ENCODE results near the gene HECTD2.
"Not testable (repeated sequence)": the region's sequence is repeated elsewhere in the genome, so short reads cannot be mapped to it uniquely, and the experiment has no call there.

HECTD2 gene

DNA sequence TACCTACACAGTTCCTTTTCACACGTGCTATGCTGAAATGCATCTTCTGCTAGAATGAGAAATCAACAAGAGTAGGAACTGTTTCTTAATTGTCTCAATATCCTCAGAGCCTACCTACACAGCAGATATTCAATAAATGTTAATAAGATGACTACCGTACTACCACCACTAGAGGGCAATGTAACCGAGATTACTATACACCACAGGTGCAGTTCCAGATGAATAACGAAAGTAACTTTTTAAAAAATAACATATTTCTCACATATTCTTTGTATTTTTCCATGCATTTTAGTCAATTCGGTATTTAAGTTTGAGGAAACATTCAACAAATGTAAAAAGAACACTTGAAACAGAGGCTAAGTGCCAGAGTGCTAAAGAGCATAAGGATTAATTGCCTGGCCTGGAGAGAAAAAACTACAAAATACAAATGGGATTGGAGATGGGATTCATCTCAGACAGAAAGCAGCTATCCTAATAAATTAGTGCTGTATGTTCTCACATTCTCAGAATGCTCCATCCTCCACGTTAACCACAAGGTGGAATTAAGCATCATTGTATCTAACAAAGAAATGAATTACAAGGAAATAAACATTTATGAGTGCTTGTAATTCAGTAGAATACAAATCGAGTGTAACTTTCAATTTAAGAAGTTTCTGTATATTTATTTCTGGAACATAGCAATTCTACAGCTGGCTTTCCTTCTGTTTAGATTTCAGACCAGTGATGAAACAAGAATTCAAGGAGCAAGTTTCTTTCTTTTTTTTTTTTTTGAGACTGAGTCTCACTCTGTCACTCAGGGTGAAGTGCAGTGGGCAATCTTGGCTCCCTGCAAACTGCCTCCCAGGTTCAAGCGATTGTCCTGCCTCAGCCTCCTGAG, 20.3 kb upstream of the HECTD2 start:
- no peak overlapping the region for H3K4me3 ChIP-seq
- H3K4me1 ChIP-seq: no peaks in the 10 kb centered on the region
- H3K27me3 ChIP-seq (ENCODE audit: low read depth): peaks cover 29% of the 10 kb centered on the region
- H3K36me3 ChIP-seq (replicated peaks): no peaks in the 10 kb centered on the region
- peak in 1 of 2 experiments; percentile 52 for DNase-seq (ENCODE audit: low spot score in 2 of 2)
- H3K9me3 ChIP-seq: no peaks in the 10 kb centered on the region
- in situ Hi-C loops (cut with MboI; ENCODE audit: low sequenced_read_pairs): loop anchor here (25.0 kb wide), 1 partner anchor 522 kb away; the partner anchor contains the start of genes BTAF1 and FGFBP3

DNA sequence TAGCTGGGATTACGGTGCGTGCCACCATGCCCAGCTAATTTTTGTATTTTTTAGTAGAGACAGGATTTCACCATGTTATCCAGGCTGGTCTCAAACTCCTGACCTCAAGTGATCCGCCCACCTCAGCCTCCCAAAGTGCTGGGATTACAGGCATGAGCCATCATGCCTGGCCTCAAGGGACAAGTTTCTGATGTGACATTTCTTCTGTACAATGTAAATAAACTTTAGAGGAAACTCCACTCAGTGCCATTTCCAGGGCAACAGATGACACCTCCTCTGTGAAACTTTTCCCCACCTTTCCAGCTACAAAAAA, 19.7 kb upstream of the HECTD2 start:
- in situ Hi-C loops (cut with MboI; ENCODE audit: low sequenced_read_pairs): loop anchor here (25.0 kb wide), 1 partner anchor 522 kb away; the partner anchor contains the start of genes BTAF1 and FGFBP3
- not testable (repeated sequence) for H3K9me3 ChIP-seq; H3K4me1 ChIP-seq; H3K36me3 ChIP-seq (replicated peaks); H3K4me3 ChIP-seq; DNase-seq (ENCODE audit: low spot score in 2 of 2)
- H3K27me3 ChIP-seq (ENCODE audit: low read depth): peaks cover 26% of the 10 kb centered on the region

DNA sequence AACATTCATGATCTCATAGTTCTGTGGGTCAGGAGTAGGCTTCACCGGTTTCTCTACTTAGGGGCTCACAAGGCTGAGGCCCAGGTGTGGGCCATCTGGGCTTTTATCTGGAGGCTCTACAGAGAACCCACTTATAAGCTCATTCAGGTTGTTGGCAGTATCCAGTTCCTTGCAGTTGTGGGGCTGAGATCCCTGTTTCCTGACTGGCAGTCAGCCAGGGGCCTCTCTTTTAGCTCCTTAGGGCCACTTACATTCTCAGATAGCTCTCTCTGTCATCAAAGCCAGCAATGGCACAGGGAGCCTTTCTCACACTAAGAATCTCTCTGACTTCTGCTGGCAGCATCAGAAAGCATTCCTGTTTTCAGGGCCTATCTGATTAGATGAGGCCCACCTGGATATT, 18.2 kb upstream of the HECTD2 start:
- no peak for DNase-seq (ENCODE audit: low spot score in 2 of 2)
- in situ Hi-C loops (cut with MboI; ENCODE audit: low sequenced_read_pairs): loop anchor here (25.0 kb wide), 1 partner anchor 520 kb away; the partner anchor contains the start of genes BTAF1 and FGFBP3
- no peak overlapping the region for H3K4me3 ChIP-seq
- H3K27me3 ChIP-seq (ENCODE audit: low read depth): peaks cover 12% of the 10 kb centered on the region
- no peaks in the 10 kb centered on the region for H3K9me3 ChIP-seq
- no peaks in the 10 kb centered on the region for H3K36me3 ChIP-seq (replicated peaks)
- H3K4me1 ChIP-seq: no peaks in the 10 kb centered on the region

DNA sequence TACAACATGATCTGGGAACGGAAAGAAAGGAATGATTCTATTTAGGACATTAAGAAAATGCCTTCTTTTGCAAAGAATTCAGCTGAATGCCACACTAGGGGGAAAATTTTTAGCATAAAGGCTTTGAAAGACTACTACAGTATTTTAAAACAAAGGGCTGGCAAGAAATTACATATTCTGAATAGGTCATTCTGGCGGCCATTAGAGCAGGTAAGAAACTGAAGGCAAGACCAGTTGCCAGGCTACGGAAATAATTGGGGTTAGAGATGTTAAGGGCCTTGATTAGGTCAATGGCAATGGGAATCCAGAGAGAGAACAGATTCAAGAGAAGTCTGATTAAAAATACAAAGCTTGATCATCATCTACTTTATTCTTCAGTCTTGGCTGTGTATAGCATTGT, 3.8 kb upstream of the HECTD2 start:
- in situ Hi-C loops (cut with MboI; ENCODE audit: low sequenced_read_pairs): no loop called here
- H3K27me3 ChIP-seq (ENCODE audit: low read depth): no peaks in the 10 kb centered on the region
- H3K36me3 ChIP-seq (replicated peaks): no peaks in the 10 kb centered on the region
- H3K4me3 ChIP-seq: no peak overlapping the region
- H3K4me1 ChIP-seq: peaks cover 8% of the 10 kb centered on the region
- DNase-seq (ENCODE audit: low spot score in 2 of 2): no peak
- no peaks in the 10 kb centered on the region for H3K9me3 ChIP-seq

DNA sequence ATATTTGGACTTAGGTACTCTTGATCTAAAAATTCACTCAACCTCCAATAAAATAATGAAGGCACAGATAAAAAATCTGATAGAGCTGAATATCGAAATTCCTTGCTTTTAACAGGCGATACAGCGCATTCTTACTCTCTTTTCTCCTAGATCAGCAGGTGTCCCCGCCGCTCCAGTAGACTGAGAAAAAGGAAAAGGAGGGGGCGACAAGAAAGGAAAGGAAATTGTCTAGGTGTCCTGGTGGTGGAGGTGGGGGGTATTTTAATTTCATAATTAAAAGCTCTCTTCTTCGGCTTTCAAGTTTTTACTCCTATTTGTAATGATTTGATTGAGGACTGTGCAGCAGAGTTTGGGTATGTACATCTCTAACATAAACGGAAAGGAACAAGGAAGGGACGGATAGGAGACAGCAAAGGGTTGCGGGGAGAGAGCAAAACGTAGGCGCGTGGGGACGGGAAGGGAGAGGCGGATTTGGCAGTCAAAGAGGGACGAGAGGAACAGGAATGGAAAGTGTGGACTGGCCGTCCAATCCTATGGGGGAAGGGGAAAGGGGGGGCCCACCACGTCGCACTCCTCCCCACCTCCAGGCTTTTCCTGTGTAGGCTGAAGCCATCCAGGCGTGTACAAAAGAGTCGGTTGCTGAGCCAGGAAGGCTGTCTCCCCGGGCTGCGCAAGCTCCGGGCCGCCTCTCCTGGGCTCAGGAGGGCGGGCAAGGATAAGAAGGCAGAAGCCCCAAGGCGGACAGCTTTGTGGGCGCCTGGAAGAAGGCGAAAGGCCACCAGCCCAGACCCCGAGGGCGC, 875 bp upstream of the HECTD2 start:
- no peak for DNase-seq (ENCODE audit: low spot score in 2 of 2)
- no peaks in the 10 kb centered on the region for H3K27me3 ChIP-seq (ENCODE audit: low read depth)
- in situ Hi-C loops (cut with MboI; ENCODE audit: low sequenced_read_pairs): no loop called here
- peaks cover 32% of the 10 kb centered on the region for H3K4me1 ChIP-seq
- peak overlapping the region; percentile 47 for H3K4me3 ChIP-seq
- no peaks in the 10 kb centered on the region for H3K9me3 ChIP-seq
- H3K36me3 ChIP-seq (replicated peaks): no peaks in the 10 kb centered on the region

DNA sequence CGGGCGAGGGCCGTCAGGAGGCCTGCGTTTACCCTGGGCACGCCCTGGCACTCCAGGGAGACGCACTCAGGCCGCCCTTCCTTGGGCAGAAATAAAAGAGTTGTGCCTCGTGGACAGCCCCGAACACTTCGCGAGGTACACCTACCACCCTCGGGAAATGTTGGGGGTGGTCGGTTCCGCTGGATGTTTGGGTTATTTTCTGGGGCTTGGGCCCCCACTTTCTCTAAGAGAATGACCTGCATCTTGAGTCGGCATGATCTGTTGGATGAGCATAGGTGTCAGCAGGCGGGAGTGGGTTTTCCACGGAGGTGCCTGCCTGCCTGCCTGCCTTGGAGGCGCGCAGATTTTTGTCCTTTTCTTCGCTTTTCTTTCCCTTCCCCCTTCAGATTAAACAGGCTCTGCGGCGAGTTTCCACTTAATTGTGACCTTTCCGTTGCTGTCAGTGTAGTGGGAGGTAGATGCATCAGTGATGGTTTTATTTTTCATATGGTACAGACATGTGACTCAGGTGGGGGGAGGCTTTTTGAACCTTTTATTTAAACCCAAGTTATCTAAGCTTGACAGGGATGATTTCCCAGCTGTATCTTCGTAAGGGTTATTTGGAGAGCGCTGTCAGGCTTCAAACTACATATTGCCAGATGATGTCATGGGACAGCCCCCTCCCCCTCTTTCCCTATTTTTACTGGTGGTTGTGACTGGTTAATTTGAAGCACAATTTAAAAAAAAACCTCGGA, 661 bp downstream of the HECTD2 start:
- no peaks in the 10 kb centered on the region for H3K36me3 ChIP-seq (replicated peaks)
- no peaks in the 10 kb centered on the region for H3K27me3 ChIP-seq (ENCODE audit: low read depth)
- H3K9me3 ChIP-seq: no peaks in the 10 kb centered on the region
- DNase-seq (ENCODE audit: low spot score in 2 of 2): peak in 1 of 2 experiments; percentile 35
- peaks cover 45% of the 10 kb centered on the region for H3K4me1 ChIP-seq
- peak overlapping the region; percentile 47 for H3K4me3 ChIP-seq
- in situ Hi-C loops (cut with MboI; ENCODE audit: low sequenced_read_pairs): no loop called here

DNA sequence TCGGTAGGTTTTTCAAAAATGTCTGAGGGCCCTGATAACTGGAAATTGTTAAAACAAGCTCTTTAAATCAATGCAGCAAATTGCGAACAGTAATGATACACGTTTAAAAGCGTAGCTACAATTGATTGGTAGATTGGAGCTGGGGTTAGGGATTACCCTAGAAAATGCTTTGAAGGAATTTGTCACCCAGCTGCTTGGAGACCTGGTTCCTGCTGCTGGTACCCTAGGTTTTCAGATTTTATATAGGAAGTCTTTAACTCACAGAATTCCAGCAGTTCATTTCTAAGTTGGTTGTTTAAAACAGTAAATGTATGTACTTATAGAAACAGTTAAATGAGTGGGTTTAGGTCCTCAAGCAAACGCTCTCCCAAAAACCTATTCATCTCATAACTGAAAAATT, 1.5 kb downstream of the HECTD2 start:
- Histone ChIP-seq H3K4me1 (peaks cover 52% of the 10 kb centered on the region), H3K4me3 (peak overlapping the region; percentile 47), H3K9me3 (no peaks in the 10 kb centered on the region), H3K36me3 (replicated peaks) (no peaks in the 10 kb centered on the region), H3K27me3 (ENCODE audit: low read depth) (no peaks in the 10 kb centered on the region)
- DNase-seq (ENCODE audit: low spot score in 2 of 2): peak in 1 of 2 experiments; percentile 39
- in situ Hi-C loops (cut with MboI; ENCODE audit: low sequenced_read_pairs): no loop called here

DNA sequence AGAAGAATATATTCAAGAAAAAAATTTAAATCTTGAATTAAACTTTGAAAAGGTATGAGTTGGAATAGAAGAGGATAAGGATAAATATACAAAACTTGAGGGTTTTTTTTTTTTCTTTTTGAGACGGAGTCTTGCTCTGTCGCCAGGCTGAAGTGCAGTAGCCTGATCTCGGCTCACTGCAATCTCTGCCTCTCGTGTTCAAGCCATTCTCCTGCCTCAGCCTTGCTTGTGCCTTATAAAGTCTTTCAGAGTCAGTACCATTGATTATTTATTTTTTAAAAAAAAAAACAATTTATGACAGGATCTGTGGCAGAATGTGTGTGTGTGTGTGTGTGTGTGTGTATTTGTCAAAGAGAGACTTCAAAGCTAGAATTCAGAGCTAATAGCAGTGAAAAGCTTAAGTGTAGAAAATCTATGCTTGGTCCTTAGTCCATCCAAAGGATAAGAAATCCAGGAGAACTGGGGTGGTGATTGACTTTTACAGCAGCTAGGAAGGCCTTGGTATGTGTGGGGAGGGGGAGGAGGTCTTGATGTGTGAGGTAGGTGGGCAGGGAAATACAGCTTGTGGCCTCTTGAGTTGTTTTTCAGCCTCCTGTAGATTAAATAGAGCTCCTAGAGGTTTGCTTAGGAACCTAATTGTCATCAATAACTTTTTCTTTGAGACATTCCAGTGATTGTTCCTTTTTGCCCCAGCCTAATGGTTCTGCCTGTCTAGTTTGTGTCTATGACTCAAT, 2.4 kb downstream of the HECTD2 start:
- H3K4me1 ChIP-seq: peaks cover 52% of the 10 kb centered on the region
- H3K4me3 ChIP-seq: no peak overlapping the region
- no peak for DNase-seq (ENCODE audit: low spot score in 2 of 2)
- no peaks in the 10 kb centered on the region for H3K27me3 ChIP-seq (ENCODE audit: low read depth)
- H3K36me3 ChIP-seq (replicated peaks): no peaks in the 10 kb centered on the region
- no peaks in the 10 kb centered on the region for H3K9me3 ChIP-seq
- in situ Hi-C loops (cut with MboI; ENCODE audit: low sequenced_read_pairs): no loop called here

DNA sequence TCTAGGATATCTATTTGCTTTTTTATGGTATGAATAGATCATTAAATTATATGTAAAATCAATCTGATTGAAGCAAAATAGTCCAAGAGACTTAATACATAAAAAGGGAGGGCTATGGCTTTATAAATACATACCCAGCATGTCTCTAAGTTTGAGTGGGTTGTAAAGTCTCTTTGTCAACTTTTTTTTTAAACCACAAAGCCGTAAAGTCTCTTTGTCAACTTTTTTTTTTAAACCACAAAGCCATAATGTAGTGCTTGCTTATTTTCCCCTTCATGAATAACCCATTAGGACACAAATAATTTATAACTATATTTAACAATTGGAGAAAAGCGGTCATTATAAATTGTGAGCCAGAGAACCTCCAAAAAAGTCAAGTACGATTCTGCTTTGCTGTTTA, 5.7 kb downstream of the HECTD2 start:
- Histone ChIP-seq H3K36me3 (replicated peaks) (no peaks in the 10 kb centered on the region), H3K9me3 (no peaks in the 10 kb centered on the region), H3K27me3 (ENCODE audit: low read depth) (no peaks in the 10 kb centered on the region), H3K4me3 (no peak overlapping the region), H3K4me1 (peaks cover 51% of the 10 kb centered on the region)
- in situ Hi-C loops (cut with MboI; ENCODE audit: low sequenced_read_pairs): no loop called here
- peak in 1 of 2 experiments; percentile 61 for DNase-seq (ENCODE audit: low spot score in 2 of 2)

DNA sequence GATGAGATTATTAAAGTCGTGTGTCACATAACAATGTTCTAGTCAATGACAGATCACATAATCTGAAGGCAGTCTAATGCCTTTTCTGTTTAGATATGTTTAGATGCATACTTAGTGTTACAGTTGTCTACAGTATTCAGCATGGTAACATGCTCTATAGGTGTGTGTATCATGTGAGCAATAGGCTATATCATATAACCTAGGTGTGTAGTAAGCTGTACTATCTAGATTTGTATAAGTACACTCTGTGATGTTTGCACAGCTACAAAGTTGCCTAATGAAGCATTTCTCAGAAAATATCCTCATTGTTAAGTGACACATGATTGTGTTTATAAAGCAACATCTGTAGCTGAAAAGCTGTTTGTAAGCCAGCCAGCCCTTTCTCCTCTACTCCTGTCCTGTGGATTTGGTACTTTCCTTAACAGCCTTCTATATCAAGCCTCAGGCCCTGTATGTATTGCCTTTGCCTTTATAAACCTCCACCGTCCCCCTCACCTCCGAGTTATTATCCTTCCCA, 6.3 kb downstream of the HECTD2 start:
- H3K27me3 ChIP-seq (ENCODE audit: low read depth): no peaks in the 10 kb centered on the region
- in situ Hi-C loops (cut with MboI; ENCODE audit: low sequenced_read_pairs): no loop called here
- no peaks in the 10 kb centered on the region for H3K9me3 ChIP-seq
- H3K36me3 ChIP-seq (replicated peaks): no peaks in the 10 kb centered on the region
- peaks cover 48% of the 10 kb centered on the region for H3K4me1 ChIP-seq
- no peak overlapping the region for H3K4me3 ChIP-seq
- DNase-seq (ENCODE audit: low spot score in 2 of 2): no peak

DNA sequence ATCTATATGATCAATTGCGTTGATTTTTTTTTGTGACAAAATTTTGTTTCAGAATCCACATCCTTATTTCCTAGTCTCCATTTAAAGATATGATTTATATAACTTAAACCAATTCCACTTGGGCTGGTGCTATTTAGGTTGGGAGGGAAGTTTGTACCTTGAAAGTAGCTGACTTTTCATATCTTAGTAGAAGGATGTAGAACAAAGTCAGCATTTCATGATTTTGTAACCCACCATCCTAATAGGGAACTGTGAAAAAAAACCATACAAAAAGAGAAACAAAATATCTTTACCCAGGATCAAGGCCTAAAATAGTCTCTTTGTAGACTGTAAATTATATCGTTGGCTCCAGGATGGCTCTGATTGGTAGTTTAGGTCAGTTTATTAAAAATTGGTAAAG, 8.3 kb downstream of the HECTD2 start:
- H3K36me3 ChIP-seq (replicated peaks): no peaks in the 10 kb centered on the region
- H3K4me3 ChIP-seq: no peak overlapping the region
- no peak for DNase-seq (ENCODE audit: low spot score in 2 of 2)
- in situ Hi-C loops (cut with MboI; ENCODE audit: low sequenced_read_pairs): no loop called here
- H3K27me3 ChIP-seq (ENCODE audit: low read depth): no peaks in the 10 kb centered on the region
- peaks cover 35% of the 10 kb centered on the region for H3K4me1 ChIP-seq
- no peaks in the 10 kb centered on the region for H3K9me3 ChIP-seq

DNA sequence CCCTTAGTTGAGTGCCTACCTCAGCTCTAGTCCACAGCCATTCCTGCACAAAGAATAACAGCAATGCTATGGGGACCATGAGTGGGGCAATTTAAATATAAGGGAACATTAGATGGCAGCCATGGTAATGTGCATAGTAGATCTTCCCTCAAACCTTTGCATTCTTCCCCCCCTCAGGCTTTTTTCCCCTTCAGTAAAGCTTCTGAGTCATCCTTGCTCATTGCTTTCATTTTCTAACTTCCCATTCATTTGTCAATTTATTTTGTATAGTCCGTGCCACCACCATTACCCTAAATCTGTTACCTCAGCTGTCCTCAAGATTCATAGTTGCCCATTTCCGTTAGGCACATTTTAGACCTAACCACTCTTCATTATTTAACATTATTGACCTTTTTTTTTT, 10.7 kb downstream of the HECTD2 start:
- in situ Hi-C loops (cut with MboI; ENCODE audit: low sequenced_read_pairs): no loop called here
- Histone ChIP-seq H3K4me3 (no peak overlapping the region), H3K9me3 (no peaks in the 10 kb centered on the region), H3K27me3 (ENCODE audit: low read depth) (no peaks in the 10 kb centered on the region), H3K4me1 (peaks cover 12% of the 10 kb centered on the region), H3K36me3 (replicated peaks) (no peaks in the 10 kb centered on the region)
- DNase-seq (ENCODE audit: low spot score in 2 of 2): no peak

DNA sequence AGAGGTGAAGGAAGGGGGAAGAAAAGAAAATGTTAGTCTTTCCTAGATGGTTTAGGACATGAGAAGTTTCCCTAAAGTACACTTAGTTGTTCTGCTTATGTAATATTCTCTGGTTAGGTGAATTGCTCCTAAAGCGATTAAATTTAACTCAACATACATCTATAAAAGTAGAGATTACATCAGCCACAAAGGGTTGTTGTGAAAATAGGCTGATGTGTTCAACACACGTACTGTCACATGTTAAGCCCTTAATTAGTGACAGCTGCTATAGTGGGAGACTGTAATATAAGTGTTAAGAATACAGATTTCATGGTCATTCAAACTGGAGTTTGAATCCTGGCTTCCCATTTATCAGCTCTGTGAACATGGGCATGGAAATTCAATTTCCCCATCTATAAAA, 12.8 kb downstream of the HECTD2 start:
- in situ Hi-C loops (cut with MboI; ENCODE audit: low sequenced_read_pairs): no loop called here
- DNase-seq (ENCODE audit: low spot score in 2 of 2): no peak
- Histone ChIP-seq H3K27me3 (ENCODE audit: low read depth) (no peaks in the 10 kb centered on the region), H3K4me3 (no peak overlapping the region), H3K36me3 (replicated peaks) (no peaks in the 10 kb centered on the region), H3K9me3 (no peaks in the 10 kb centered on the region), H3K4me1 (peaks cover 6% of the 10 kb centered on the region)
